Stimulated activated CD4-positive, alpha-beta T cell treated with anti-CD3 and anti-CD28 coated beads, TNF-alpha, amount 100 ng/mL, for 1 hour (primary cell): ENCODE results near the gene CHRNA1.

ENCODE experiments used
- DNase-seq, 3 donors: peaks; one replicate each; pipeline ENCODE4 v3.0.0-alpha.2; 2020; ENCODE audit warnings: low read depth in 3 of 3, low spot score in 1 of 3

CHRNA1 gene

GRCh38 chr2:174784316-174784715 lies 20.0 kb upstream of the CHRNA1 start:
- DNase-seq = no peak

GRCh38 chr2:174781996-174782395 lies 17.7 kb upstream of the CHRNA1 start:
- no peak for DNase-seq

- DNase-seq = no peak
Measured at GRCh38 chr2:174781298-174781697, 17.0 kb upstream of the CHRNA1 start.

- DNase-seq = no peak
Measured at GRCh38 chr2:174780856-174781255, 16.6 kb upstream of the CHRNA1 start.

GRCh38 chr2:174780191-174780840 lies 16.0 kb upstream of the CHRNA1 start:
- no peak for DNase-seq

- no peak for DNase-seq
Measured at GRCh38 chr2:174779361-174779928, 15.2 kb upstream of the CHRNA1 start.

- peak; percentile 8 to 55 (median 38) for DNase-seq
Measured at GRCh38 chr2:174778085-174778981, 14.1 kb upstream of the CHRNA1 start.

- DNase-seq = no peak
Measured at GRCh38 chr2:174777347-174778084, 13.2 kb upstream of the CHRNA1 start.

GRCh38 chr2:174776675-174777074 lies 12.4 kb upstream of the CHRNA1 start:
- DNase-seq = no peak

- DNase-seq = no peak
Measured at GRCh38 chr2:174776223-174776622, 12.0 kb upstream of the CHRNA1 start.

- no peak for DNase-seq
Measured at GRCh38 chr2:174775571-174775980, 11.3 kb upstream of the CHRNA1 start.

GRCh38 chr2:174774886-174775285 lies 10.6 kb upstream of the CHRNA1 start:
- no peak for DNase-seq

- DNase-seq = no peak
Measured at GRCh38 chr2:174773215-174773614, 8.9 kb upstream of the CHRNA1 start.

- DNase-seq = no peak
Measured at GRCh38 chr2:174772472-174772801, 8.2 kb upstream of the CHRNA1 start.

GRCh38 chr2:174771631-174772471 lies 7.6 kb upstream of the CHRNA1 start:
- no peak for DNase-seq

GRCh38 chr2:174771136-174771535 lies 6.9 kb upstream of the CHRNA1 start:
- DNase-seq = no peak

- DNase-seq = no peak
Measured at GRCh38 chr2:174768557-174768956, 4.3 kb upstream of the CHRNA1 start.

- DNase-seq = no peak
Measured at GRCh38 chr2:174766271-174766670, 2.0 kb upstream of the CHRNA1 start.

- DNase-seq = no peak
Measured at GRCh38 chr2:174765576-174765975, 1.3 kb upstream of the CHRNA1 start.

GRCh38 chr2:174763780-174764179 lies 492 bp downstream of the CHRNA1 start:
- no peak for DNase-seq

GRCh38 chr2:174762464-174762863 lies 1.8 kb downstream of the CHRNA1 start:
- no peak for DNase-seq
